DND-41 (cell line): ENCODE results near the gene AIF1L.

Experiments used
- CTCF ChIP-seq: IDR thresholded peaks from 2 replicates; pipeline ENCODE4 v1.5.1; 2012; ENCODE audit warnings: borderline replicate concordance, low read length, moderate library complexity, mild to moderate bottlenecking; ENCODE audit not compliant: poor library complexity, severe bottlenecking; ENCODE audit errors: extremely low read depth
- EZH2 ChIP-seq: IDR thresholded peaks from 3 replicates; pipeline ENCODE4 v1.6.1; 2012; ENCODE audit warnings: borderline replicate concordance, low read depth, mild to moderate bottlenecking, moderate library complexity, low read length, inconsistent platforms; ENCODE audit not compliant: severe bottlenecking

- no peak for TF ChIP-seq CTCF
- TF ChIP-seq EZH2, result no peak
Observed at GRCh38 chr9:131097126-131097947, 1.0 kb downstream of the AIF1L start.
